ENCODE data around the gene PC. TPM values are rescaled to one million over a fixed set of nuclear protein-coding genes. Genes with fewer than 3 reads are reported as not detected.
"Not testable (repeated sequence)": the region's sequence is repeated elsewhere in the genome, so short reads cannot be mapped to it uniquely, and the experiment has no call there.

Gene PC
- total RNA-seq, 6 donors from 2014 or later: 5.0 to 49.9 (median 20.9) TPM

GRCh38 chr11:66964495-66964894 lies 6.3 kb upstream of the PC start:
- DNase-seq (no peak), ATAC-seq (ENCODE audit: low FRiP score in 2 of 2) (no peak)
- peak overlapping the region in 1 of 4 donors; percentile 39 for H3K27ac ChIP-seq
- H3K36me3 ChIP-seq: no peaks in the 10 kb centered on the region
- H3K27me3 ChIP-seq: no peaks in the 10 kb centered on the region
- 80 to 85% methylated on average over 3 of the region's 3 CpGs for WGBS, 2 donors
- no peak overlapping the region for H3K4me3 ChIP-seq
- no peaks in the 10 kb centered on the region for H3K9me3 ChIP-seq
- TF ChIP-seq EP300 (IDR thresholded peaks at IDR 0.05) (no peak), CTCF (IDR thresholded peaks at IDR 0.05) (no peak), POLR2A (IDR thresholded peaks at IDR 0.05) (no peak), POLR2AphosphoS5 (IDR thresholded peaks at IDR 0.05) (no peak)
- peaks cover 0 to 3% (median 0%) of the 10 kb centered on the region in 4 donors for H3K4me1 ChIP-seq

GRCh38 chr11:66962801-66963200 lies 4.6 kb upstream of the PC start:
- WGBS, 2 donors: 95 to 96% methylated on average over 5 of the region's 5 CpGs
- no peak overlapping the region for H3K4me3 ChIP-seq
- H3K9me3 ChIP-seq: no peaks in the 10 kb centered on the region
- peaks cover under 1 to 10% (median 6%) of the 10 kb centered on the region in 4 donors for H3K4me1 ChIP-seq
- no peaks in the 10 kb centered on the region for H3K36me3 ChIP-seq
- ATAC-seq (ENCODE audit: low FRiP score in 2 of 2) (no peak), DNase-seq (no peak)
- no peak overlapping the region for H3K27ac ChIP-seq
- H3K27me3 ChIP-seq: no peaks in the 10 kb centered on the region
- TF ChIP-seq POLR2A (IDR thresholded peaks at IDR 0.05) (no peak), POLR2AphosphoS5 (IDR thresholded peaks at IDR 0.05) (no peak), CTCF (IDR thresholded peaks at IDR 0.05) (no peak), EP300 (IDR thresholded peaks at IDR 0.05) (no peak)

GRCh38 chr11:66962247-66962646 lies 4.1 kb upstream of the PC start:
- 88 to 89% methylated on average over 2 of the region's 2 CpGs for WGBS, 2 donors

GRCh38 chr11:66961691-66962213 lies 3.6 kb upstream of the PC start:
- peaks cover 11 to 21% (median 12%) of the 10 kb centered on the region in 4 donors for H3K4me1 ChIP-seq
- not testable (repeated sequence) for ATAC-seq (ENCODE audit: low FRiP score in 2 of 2); H3K4me3 ChIP-seq; H3K27ac ChIP-seq; H3K36me3 ChIP-seq; DNase-seq; H3K9me3 ChIP-seq; H3K27me3 ChIP-seq
- WGBS, 2 donors: 87 to 88% methylated on average over 5 of the region's 5 CpGs

More at GRCh38 chr11:66962247-66962646, 4.1 kb upstream of the PC start:
- Histone ChIP-seq H3K9me3 (no peaks in the 10 kb centered on the region), H3K36me3 (no peaks in the 10 kb centered on the region), H3K4me3 (no peak overlapping the region), H3K4me1 (peaks cover 6 to 16% (median 11%) of the 10 kb centered on the region in 4 donors), H3K27ac (no peak overlapping the region), H3K27me3 (no peaks in the 10 kb centered on the region)
- no peak for TF ChIP-seq POLR2A (IDR thresholded peaks at IDR 0.05)
- no peak for TF ChIP-seq CTCF (IDR thresholded peaks at IDR 0.05)
- no peak for TF ChIP-seq POLR2AphosphoS5 (IDR thresholded peaks at IDR 0.05)
- TF ChIP-seq EP300 (IDR thresholded peaks at IDR 0.05): no peak
- ATAC-seq (ENCODE audit: low FRiP score in 2 of 2): no peak
- no peak for DNase-seq

GRCh38 chr11:66958956-66959274 lies 732 bp upstream of the PC start:
- Histone ChIP-seq H3K27ac (peak overlapping the region; percentile 47 to 76 (median 61)), H3K27me3 (no peaks in the 10 kb centered on the region), H3K36me3 (no peaks in the 10 kb centered on the region), H3K4me3 (peak overlapping the region; percentile 6 to 94 (median 76)), H3K4me1 (peaks cover 11 to 23% (median 12%) of the 10 kb centered on the region in 4 donors), H3K9me3 (no peaks in the 10 kb centered on the region)
- ATAC-seq (ENCODE audit: low FRiP score in 2 of 2) (no peak), DNase-seq (no peak)
- TF ChIP-seq CTCF (IDR thresholded peaks at IDR 0.05) (no peak), POLR2AphosphoS5 (IDR thresholded peaks at IDR 0.05) (no peak), EP300 (IDR thresholded peaks at IDR 0.05) (no peak), POLR2A (IDR thresholded peaks at IDR 0.05) (no peak)
- 32 to 33% methylated on average over 10 of the region's 10 CpGs for WGBS, 2 donors
